ENCODE results near the gene EDEM1.
A peak's percentile ranks its signal among the peaks of the same experiment; 100 is the strongest.
"Not testable (repeated sequence)": the region's sequence is repeated elsewhere in the genome, so short reads cannot be mapped to it uniquely, and the experiment has no call there.

Gene EDEM1

GRCh38 chr3:5160940-5161858, 26.3 kb upstream of the EDEM1 start:
- Histone ChIP-seq H3K36me3 (ENCODE audit: insufficient read depth, low read length) (no peaks in the 10 kb centered on the region), H3K9ac (ENCODE audit: low read depth, low read length) (no peak overlapping the region), H3K4me1 (ENCODE audit: insufficient read depth, low read length) (peaks cover 23% of the 10 kb centered on the region), H3K9me3 (ENCODE audit: control insufficient read depth, insufficient read depth, low read length) (no peaks in the 10 kb centered on the region)

GRCh38 chr3:5162102-5162501, 25.4 kb upstream of the EDEM1 start:
- H3K9ac ChIP-seq (ENCODE audit: low read depth, low read length) = no peak overlapping the region
- no peaks in the 10 kb centered on the region for H3K9me3 ChIP-seq (ENCODE audit: control insufficient read depth, insufficient read depth, low read length)
- peaks cover 27% of the 10 kb centered on the region for H3K4me1 ChIP-seq (ENCODE audit: insufficient read depth, low read length)
- no peaks in the 10 kb centered on the region for H3K36me3 ChIP-seq (ENCODE audit: insufficient read depth, low read length)

- Histone ChIP-seq H3K4me1 (ENCODE audit: insufficient read depth, low read length) (peaks cover 21% of the 10 kb centered on the region), H3K9ac (ENCODE audit: low read depth, low read length) (no peak overlapping the region), H3K36me3 (ENCODE audit: insufficient read depth, low read length) (no peaks in the 10 kb centered on the region)
These were observed 21.8 kb upstream of the EDEM1 start for GRCh38 chr3:5165698-5166097.

GRCh38 chr3:5166846-5167245, 20.7 kb upstream of the EDEM1 start:
- H3K36me3 ChIP-seq (ENCODE audit: insufficient read depth, low read length) = no peaks in the 10 kb centered on the region
- no peaks in the 10 kb centered on the region for H3K9me3 ChIP-seq (ENCODE audit: control insufficient read depth, insufficient read depth, low read length)
- no peak overlapping the region for H3K9ac ChIP-seq (ENCODE audit: low read depth, low read length)
- H3K4me1 ChIP-seq (ENCODE audit: insufficient read depth, low read length) = peaks cover 9% of the 10 kb centered on the region

More at GRCh38 chr3:5165698-5166097, 21.8 kb upstream of the EDEM1 start:
- no peaks in the 10 kb centered on the region for H3K9me3 ChIP-seq (ENCODE audit: control insufficient read depth, insufficient read depth, low read length)

- Histone ChIP-seq H3K36me3 (ENCODE audit: insufficient read depth, low read length) (no peaks in the 10 kb centered on the region), H3K4me1 (ENCODE audit: insufficient read depth, low read length) (peaks cover 4% of the 10 kb centered on the region), H3K9ac (ENCODE audit: low read depth, low read length) (no peak overlapping the region)
These were observed 19.4 kb upstream of the EDEM1 start for GRCh38 chr3:5168110-5168509.

GRCh38 chr3:5169807-5170206, 17.7 kb upstream of the EDEM1 start:
- no peak overlapping the region for H3K9ac ChIP-seq (ENCODE audit: low read depth, low read length)
- H3K36me3 ChIP-seq (ENCODE audit: insufficient read depth, low read length) = no peaks in the 10 kb centered on the region
- H3K9me3 ChIP-seq (ENCODE audit: control insufficient read depth, insufficient read depth, low read length) = no peaks in the 10 kb centered on the region
- H3K4me1 ChIP-seq (ENCODE audit: insufficient read depth, low read length) = peaks cover 4% of the 10 kb centered on the region

More at GRCh38 chr3:5168110-5168509, 19.4 kb upstream of the EDEM1 start:
- no peaks in the 10 kb centered on the region for H3K9me3 ChIP-seq (ENCODE audit: control insufficient read depth, insufficient read depth, low read length)

- Histone ChIP-seq H3K36me3 (ENCODE audit: insufficient read depth, low read length) (no peaks in the 10 kb centered on the region; the same call in 1 of the 2 replicates), H3K9me3 (ENCODE audit: control insufficient read depth, insufficient read depth, low read length) (no peaks in the 10 kb centered on the region), H3K9ac (ENCODE audit: low read depth, low read length) (no peak overlapping the region), H3K4me1 (ENCODE audit: insufficient read depth, low read length) (peaks cover 4% of the 10 kb centered on the region)
These were observed 16.5 kb upstream of the EDEM1 start for GRCh38 chr3:5170975-5171374.

GRCh38 chr3:5172018-5172417, 15.5 kb upstream of the EDEM1 start:
- Histone ChIP-seq H3K4me1 (ENCODE audit: insufficient read depth, low read length) (no peaks in the 10 kb centered on the region), H3K9ac (ENCODE audit: low read depth, low read length) (no peak overlapping the region), H3K36me3 (ENCODE audit: insufficient read depth, low read length) (no peaks in the 10 kb centered on the region; the same call in 1 of the 2 replicates), H3K9me3 (ENCODE audit: control insufficient read depth, insufficient read depth, low read length) (no peaks in the 10 kb centered on the region)

GRCh38 chr3:5179036-5179435, 8.5 kb upstream of the EDEM1 start:
- not testable (repeated sequence) for H3K9me3 ChIP-seq (ENCODE audit: control insufficient read depth, insufficient read depth, low read length); H3K9ac ChIP-seq (ENCODE audit: low read depth, low read length); H3K4me1 ChIP-seq (ENCODE audit: insufficient read depth, low read length); H3K36me3 ChIP-seq (ENCODE audit: insufficient read depth, low read length)

- H3K9ac ChIP-seq (ENCODE audit: low read depth, low read length) = no peak overlapping the region
- H3K36me3 ChIP-seq (ENCODE audit: insufficient read depth, low read length) = no peaks in the 10 kb centered on the region; the same call in 1 of the 2 replicates
- no peaks in the 10 kb centered on the region for H3K4me1 ChIP-seq (ENCODE audit: insufficient read depth, low read length)
- no peaks in the 10 kb centered on the region for H3K9me3 ChIP-seq (ENCODE audit: control insufficient read depth, insufficient read depth, low read length)
These were observed 5.9 kb upstream of the EDEM1 start for GRCh38 chr3:5181469-5182141.

GRCh38 chr3:5183714-5184113, 3.8 kb upstream of the EDEM1 start:
- H3K36me3 ChIP-seq (ENCODE audit: insufficient read depth, low read length); H3K9me3 ChIP-seq (ENCODE audit: control insufficient read depth, insufficient read depth, low read length); H3K9ac ChIP-seq (ENCODE audit: low read depth, low read length); H3K4me1 ChIP-seq (ENCODE audit: insufficient read depth, low read length): not testable (repeated sequence)

- Histone ChIP-seq H3K9me3 (ENCODE audit: control insufficient read depth, insufficient read depth, low read length) (no peaks in the 10 kb centered on the region), H3K36me3 (ENCODE audit: insufficient read depth, low read length) (no peaks in the 10 kb centered on the region; the same call in 1 of the 2 replicates), H3K9ac (ENCODE audit: low read depth, low read length) (no peak overlapping the region), H3K4me1 (ENCODE audit: insufficient read depth, low read length) (no peaks in the 10 kb centered on the region)
These were observed 3.0 kb upstream of the EDEM1 start for GRCh38 chr3:5184499-5184898.

- Histone ChIP-seq H3K9ac (ENCODE audit: low read depth, low read length) (no peak overlapping the region), H3K9me3 (ENCODE audit: control insufficient read depth, insufficient read depth, low read length) (no peaks in the 10 kb centered on the region), H3K36me3 (ENCODE audit: insufficient read depth, low read length) (no peaks in the 10 kb centered on the region; the same call in 1 of the 2 replicates), H3K4me1 (ENCODE audit: insufficient read depth, low read length) (no peaks in the 10 kb centered on the region)
These were observed 2.3 kb upstream of the EDEM1 start for GRCh38 chr3:5185093-5185673.

- H3K4me1 ChIP-seq (ENCODE audit: insufficient read depth, low read length) = no peaks in the 10 kb centered on the region
- no peaks in the 10 kb centered on the region; the same call in 1 of the 2 replicates for H3K36me3 ChIP-seq (ENCODE audit: insufficient read depth, low read length)
- no peaks in the 10 kb centered on the region for H3K9me3 ChIP-seq (ENCODE audit: control insufficient read depth, insufficient read depth, low read length)
- peak overlapping the region; percentile 79; the same call in 1 of the 2 replicates for H3K9ac ChIP-seq (ENCODE audit: low read depth, low read length)
These were observed 1.2 kb upstream of the EDEM1 start for GRCh38 chr3:5186089-5186857.
